HFF-Myc (cell line): ENCODE data around the gene KLHL29.

ENCODE experiments used
- DNase-seq: peaks from one replicate; pipeline ENCODE4 v3.0.0-alpha.2; 2011; ENCODE audit warnings: low read depth; ENCODE audit errors: extremely low read depth
- H3K4me3 ChIP-seq: replicated peaks from 2 replicates; pipeline ENCODE4 v1.5.1; 2011; ENCODE audit warnings: low read depth, mild to moderate bottlenecking, control low read depth, low read length
- TF ChIP-seq, protein P1 (sequence below): IDR thresholded peaks from 2 replicates; pipeline ENCODE4 v1.5.1; 2012; ENCODE audit warnings: mild to moderate bottlenecking, low read depth, low read length, control low read depth; ENCODE audit errors: missing control alignments

Gene KLHL29

DNA sequence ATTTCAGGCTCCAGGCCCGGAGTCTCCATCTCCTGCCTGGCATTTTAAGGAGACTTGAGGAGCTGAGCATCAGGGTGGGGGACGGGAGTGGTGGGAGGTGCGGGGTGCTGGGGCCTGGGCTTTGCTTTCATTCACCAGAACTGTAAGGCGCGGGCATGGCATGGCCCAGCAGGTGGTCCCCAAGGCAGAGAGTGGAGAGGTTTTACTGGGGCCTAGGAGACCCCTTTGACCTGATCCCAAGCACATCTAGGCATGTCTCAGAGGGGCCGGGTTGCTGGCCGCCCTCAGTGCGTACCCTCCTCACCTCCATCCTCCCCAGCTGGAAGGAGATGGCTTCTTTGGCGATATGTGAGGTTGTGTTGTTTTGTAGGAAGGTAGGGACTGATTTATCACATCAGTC lies 172.5 kb downstream of the KLHL29 start:
- no peak overlapping the region for H3K4me3 ChIP-seq
- DNase-seq = no peak
- TF ChIP-seq, protein P1, sequence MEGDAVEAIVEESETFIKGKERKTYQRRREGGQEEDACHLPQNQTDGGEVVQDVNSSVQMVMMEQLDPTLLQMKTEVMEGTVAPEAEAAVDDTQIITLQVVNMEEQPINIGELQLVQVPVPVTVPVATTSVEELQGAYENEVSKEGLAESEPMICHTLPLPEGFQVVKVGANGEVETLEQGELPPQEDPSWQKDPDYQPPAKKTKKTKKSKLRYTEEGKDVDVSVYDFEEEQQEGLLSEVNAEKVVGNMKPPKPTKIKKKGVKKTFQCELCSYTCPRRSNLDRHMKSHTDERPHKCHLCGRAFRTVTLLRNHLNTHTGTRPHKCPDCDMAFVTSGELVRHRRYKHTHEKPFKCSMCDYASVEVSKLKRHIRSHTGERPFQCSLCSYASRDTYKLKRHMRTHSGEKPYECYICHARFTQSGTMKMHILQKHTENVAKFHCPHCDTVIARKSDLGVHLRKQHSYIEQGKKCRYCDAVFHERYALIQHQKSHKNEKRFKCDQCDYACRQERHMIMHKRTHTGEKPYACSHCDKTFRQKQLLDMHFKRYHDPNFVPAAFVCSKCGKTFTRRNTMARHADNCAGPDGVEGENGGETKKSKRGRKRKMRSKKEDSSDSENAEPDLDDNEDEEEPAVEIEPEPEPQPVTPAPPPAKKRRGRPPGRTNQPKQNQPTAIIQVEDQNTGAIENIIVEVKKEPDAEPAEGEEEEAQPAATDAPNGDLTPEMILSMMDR = no peak

DNA sequence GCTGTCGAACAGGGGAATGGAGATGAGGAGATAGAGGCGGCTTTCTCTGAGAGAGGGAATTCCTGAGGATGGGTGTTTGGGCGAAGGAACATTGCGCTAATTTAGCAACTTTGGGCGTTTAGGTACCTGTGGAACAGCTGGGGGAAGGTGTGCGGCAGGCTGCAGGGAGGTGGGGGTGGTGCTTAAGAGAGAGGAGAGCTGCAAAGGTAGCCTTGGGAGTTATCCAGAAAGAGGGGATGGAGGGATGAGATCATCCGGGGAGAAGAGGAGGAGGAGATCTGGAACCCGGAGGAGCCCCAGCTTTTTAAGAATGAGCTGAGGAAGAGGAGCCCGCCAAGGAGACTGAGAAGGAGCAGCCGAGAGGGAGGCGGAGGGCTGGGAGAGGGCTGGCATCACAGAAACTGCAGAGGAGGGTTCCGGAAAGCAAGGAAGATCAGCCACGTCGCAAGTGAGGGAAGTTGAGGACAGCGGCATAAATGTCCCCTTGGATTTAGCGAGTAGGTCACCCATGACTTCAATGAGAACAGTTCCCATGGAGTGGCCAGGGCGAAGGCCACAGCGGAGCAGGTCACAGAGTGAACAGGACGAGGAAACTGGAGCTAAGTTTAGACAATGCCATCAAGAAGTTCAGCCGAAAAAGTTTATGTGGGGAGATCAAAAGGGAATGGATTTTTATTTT lies 174.7 kb downstream of the KLHL29 start:
- no peak for DNase-seq
- H3K4me3 ChIP-seq = no peak overlapping the region
- TF ChIP-seq, protein P1 = no peak

DNA sequence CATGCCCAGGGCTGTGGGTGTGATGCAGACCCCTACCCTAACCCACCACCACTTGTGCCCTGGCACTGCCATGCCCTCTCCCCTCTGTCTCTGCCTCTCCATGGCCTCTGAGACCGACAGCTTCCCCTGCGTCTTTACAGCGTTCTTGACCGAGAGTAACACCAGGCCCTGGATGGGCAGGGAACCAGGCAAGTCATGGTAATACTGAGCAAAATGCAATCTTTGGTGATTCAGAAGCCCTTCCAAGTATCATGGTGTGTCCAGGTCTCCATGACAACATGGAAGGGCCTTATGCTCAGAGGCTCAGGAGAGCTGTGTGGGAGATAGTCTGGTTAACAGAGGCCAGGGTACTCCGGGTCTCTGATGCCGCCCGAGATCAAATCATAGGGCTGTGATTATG lies 176.1 kb downstream of the KLHL29 start:
- TF ChIP-seq, protein P1 = no peak
- DNase-seq = no peak
- no peak overlapping the region for H3K4me3 ChIP-seq

- DNase-seq = no peak
- TF ChIP-seq, protein P1 = no peak
- H3K4me3 ChIP-seq = no peak overlapping the region
Observed at GRCh38 chr2:23561544-23561943, 176.6 kb downstream of the KLHL29 start.

GRCh38 chr2:23562143-23562542 lies 177.2 kb downstream of the KLHL29 start:
- no peak overlapping the region for H3K4me3 ChIP-seq
- no peak for DNase-seq
- TF ChIP-seq, protein P1 = no peak

- TF ChIP-seq, protein P1 = no peak
- DNase-seq = no peak
- H3K4me3 ChIP-seq = no peak overlapping the region
Observed at GRCh38 chr2:23563151-23563550, 178.2 kb downstream of the KLHL29 start.
